ENCODE measurements around the gene EXOC4. TPM values are rescaled to one million over a fixed set of nuclear protein-coding genes. Genes with fewer than 3 reads are reported as not detected.

The EXOC4 gene
- total RNA-seq, 1 experiment from 2014 or later = 71.0 TPM

DNA sequence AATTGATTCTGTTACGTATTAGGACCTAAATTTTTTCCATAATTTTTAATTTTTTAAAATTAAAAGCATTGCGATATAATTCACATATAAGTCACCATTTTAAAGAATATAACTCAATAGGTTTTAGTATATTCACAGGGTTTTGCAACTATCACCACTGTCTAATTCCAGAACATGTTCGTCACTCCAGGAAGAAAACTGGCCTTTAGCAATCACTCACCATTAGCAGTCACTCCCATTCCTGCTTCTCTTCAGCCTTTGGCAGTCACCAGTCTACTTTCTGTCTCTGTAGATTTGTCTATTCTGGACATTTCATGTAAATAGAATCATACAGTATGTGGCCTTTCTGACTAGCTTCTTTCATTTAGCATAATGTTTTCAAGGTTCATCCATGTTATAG is 176.5 kb downstream of the EXOC4 start:
- no peaks in the 10 kb centered on the region for H3K9me3 ChIP-seq (ENCODE audit: control insufficient read depth, insufficient read depth, low read depth, low read length)
- ATAC-seq (no peak), DNase-seq (ENCODE audit: low read depth, low spot score) (no peak)
- in situ Hi-C loops (cut with HindIII; ENCODE audit: low pct_unique_long_range_greater_than_20kb, low sequenced_read_pairs) = no loop called here
- ChIA-PET POLR2A (no interaction called here), CTCF (no interaction called here)
- no peak for TF ChIP-seq SIN3A (IDR thresholded peaks at IDR 0.05; ENCODE audit: borderline replicate concordance, insufficient read depth, low read depth, low read length)
- no peak for TF ChIP-seq POLR2AphosphoS5 (IDR thresholded peaks at IDR 0.05; ENCODE audit: low read depth, low read length)
- TF ChIP-seq, protein P1, sequence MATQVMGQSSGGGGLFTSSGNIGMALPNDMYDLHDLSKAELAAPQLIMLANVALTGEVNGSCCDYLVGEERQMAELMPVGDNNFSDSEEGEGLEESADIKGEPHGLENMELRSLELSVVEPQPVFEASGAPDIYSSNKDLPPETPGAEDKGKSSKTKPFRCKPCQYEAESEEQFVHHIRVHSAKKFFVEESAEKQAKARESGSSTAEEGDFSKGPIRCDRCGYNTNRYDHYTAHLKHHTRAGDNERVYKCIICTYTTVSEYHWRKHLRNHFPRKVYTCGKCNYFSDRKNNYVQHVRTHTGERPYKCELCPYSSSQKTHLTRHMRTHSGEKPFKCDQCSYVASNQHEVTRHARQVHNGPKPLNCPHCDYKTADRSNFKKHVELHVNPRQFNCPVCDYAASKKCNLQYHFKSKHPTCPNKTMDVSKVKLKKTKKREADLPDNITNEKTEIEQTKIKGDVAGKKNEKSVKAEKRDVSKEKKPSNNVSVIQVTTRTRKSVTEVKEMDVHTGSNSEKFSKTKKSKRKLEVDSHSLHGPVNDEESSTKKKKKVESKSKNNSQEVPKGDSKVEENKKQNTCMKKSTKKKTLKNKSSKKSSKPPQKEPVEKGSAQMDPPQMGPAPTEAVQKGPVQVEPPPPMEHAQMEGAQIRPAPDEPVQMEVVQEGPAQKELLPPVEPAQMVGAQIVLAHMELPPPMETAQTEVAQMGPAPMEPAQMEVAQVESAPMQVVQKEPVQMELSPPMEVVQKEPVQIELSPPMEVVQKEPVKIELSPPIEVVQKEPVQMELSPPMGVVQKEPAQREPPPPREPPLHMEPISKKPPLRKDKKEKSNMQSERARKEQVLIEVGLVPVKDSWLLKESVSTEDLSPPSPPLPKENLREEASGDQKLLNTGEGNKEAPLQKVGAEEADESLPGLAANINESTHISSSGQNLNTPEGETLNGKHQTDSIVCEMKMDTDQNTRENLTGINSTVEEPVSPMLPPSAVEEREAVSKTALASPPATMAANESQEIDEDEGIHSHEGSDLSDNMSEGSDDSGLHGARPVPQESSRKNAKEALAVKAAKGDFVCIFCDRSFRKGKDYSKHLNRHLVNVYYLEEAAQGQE (IDR thresholded peaks at IDR 0.05; ENCODE audit: insufficient read depth in 1 of 2, low read depth in 2 of 2, low read length in 1 of 2) = no peak
- TF ChIP-seq, protein P2, sequence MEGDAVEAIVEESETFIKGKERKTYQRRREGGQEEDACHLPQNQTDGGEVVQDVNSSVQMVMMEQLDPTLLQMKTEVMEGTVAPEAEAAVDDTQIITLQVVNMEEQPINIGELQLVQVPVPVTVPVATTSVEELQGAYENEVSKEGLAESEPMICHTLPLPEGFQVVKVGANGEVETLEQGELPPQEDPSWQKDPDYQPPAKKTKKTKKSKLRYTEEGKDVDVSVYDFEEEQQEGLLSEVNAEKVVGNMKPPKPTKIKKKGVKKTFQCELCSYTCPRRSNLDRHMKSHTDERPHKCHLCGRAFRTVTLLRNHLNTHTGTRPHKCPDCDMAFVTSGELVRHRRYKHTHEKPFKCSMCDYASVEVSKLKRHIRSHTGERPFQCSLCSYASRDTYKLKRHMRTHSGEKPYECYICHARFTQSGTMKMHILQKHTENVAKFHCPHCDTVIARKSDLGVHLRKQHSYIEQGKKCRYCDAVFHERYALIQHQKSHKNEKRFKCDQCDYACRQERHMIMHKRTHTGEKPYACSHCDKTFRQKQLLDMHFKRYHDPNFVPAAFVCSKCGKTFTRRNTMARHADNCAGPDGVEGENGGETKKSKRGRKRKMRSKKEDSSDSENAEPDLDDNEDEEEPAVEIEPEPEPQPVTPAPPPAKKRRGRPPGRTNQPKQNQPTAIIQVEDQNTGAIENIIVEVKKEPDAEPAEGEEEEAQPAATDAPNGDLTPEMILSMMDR (IDR thresholded peaks at IDR 0.05) = no peak
- BruUV-seq (replicated peaks) = no TSS peak
- H3K36me3 ChIP-seq (ENCODE audit: control insufficient read depth, insufficient read depth, low read length) = no peaks in the 10 kb centered on the region
- H3K27ac ChIP-seq (ENCODE audit: low read length) = no peak overlapping the region
- intact Hi-C loops (cut with micrococcal nuclease; ENCODE audit: unreplicated experiment) = no loop called here
- no peak overlapping the region for H3K4me3 ChIP-seq (ENCODE audit: low read depth in 2 of 2, low read length in 2 of 2)
- H3K27me3 ChIP-seq (ENCODE audit: control insufficient read depth, insufficient read depth, low read length) = no peaks in the 10 kb centered on the region
- H3K4me1 ChIP-seq (ENCODE audit: control insufficient read depth, insufficient read depth, low read length) = peaks cover 8% of the 10 kb centered on the region

DNA sequence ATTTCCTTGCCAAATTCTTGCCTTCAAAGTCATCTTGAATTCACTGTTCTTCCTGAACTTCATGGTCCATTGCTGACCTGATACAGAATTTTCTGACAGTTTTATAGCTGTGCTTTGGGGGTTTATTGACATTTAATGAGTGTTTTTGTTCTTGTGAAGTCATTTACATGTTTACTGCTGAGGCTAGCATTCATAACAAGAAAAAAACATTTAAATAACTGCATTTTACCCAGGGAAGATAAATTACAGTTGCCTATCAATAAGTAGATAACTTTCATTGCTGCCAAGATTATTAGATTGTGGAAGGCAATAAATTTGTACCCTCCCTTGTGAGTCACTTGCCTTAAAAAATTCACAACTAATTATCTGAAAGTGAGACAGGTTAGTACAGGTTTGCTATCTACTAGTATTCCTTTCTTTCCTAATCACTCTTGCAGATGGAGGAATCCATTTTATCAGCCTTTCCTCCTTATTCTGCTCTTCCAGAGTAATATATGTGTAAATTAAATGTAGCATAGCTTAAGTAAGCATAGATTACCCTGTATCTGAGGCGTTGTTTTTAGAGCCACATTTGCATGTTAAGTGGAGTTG is 178.4 kb downstream of the EXOC4 start:
- Histone ChIP-seq H3K9me3 (ENCODE audit: control insufficient read depth, insufficient read depth, low read depth, low read length) (no peaks in the 10 kb centered on the region), H3K4me3 (ENCODE audit: low read depth in 2 of 2, low read length in 2 of 2) (no peak overlapping the region), H3K27ac (ENCODE audit: low read length) (no peak overlapping the region), H3K4me1 (ENCODE audit: control insufficient read depth, insufficient read depth, low read length) (peaks cover 8% of the 10 kb centered on the region), H3K27me3 (ENCODE audit: control insufficient read depth, insufficient read depth, low read length) (no peaks in the 10 kb centered on the region), H3K36me3 (ENCODE audit: control insufficient read depth, insufficient read depth, low read length) (no peaks in the 10 kb centered on the region)
- intact Hi-C loops (cut with micrococcal nuclease; ENCODE audit: unreplicated experiment) (no loop called here), in situ Hi-C loops (cut with HindIII; ENCODE audit: low pct_unique_long_range_greater_than_20kb, low sequenced_read_pairs) (no loop called here)
- TF ChIP-seq SIN3A (IDR thresholded peaks at IDR 0.05; ENCODE audit: borderline replicate concordance, insufficient read depth, low read depth, low read length) (no peak), TCF7L2 (IDR thresholded peaks at IDR 0.05; ENCODE audit: low read depth, low read length) (no peak), POLR2AphosphoS5 (IDR thresholded peaks at IDR 0.05; ENCODE audit: low read depth, low read length) (no peak)
- TF ChIP-seq, protein P1 (IDR thresholded peaks at IDR 0.05; ENCODE audit: insufficient read depth in 1 of 2, low read depth in 2 of 2, low read length in 1 of 2) = no peak
- TF ChIP-seq, protein P2 (IDR thresholded peaks at IDR 0.05) = no peak
- ChIA-PET CTCF (no interaction called here), POLR2A (no interaction called here)
- DNase-seq (ENCODE audit: low read depth, low spot score) = no peak
- BruUV-seq (replicated peaks) = no TSS peak
- no peak for ATAC-seq

Data from Panc1 (cell line).